Prostate gland (tissue), 2 donors: ENCODE data around the gene ANKFY1. TPM values are rescaled to one million over a fixed set of nuclear protein-coding genes. Genes with fewer than 3 reads are reported as not detected.

ENCODE experiments used
- DNase-seq: peaks from one replicate; pipeline ENCODE4 v3.0.0-alpha.2; 2019; ENCODE audit warnings: low spot score
- H3K27ac ChIP-seq, 2 donors: fragments of 200-600 bp; sonication (generic); 2 replicates each; pipeline ENCODE4 v1.5.1; 2017 to 2019
- H3K27me3 ChIP-seq: fragments of 200-600 bp; sonication (generic); replicated peaks from 2 replicates; pipeline ENCODE4 v1.5.1; 2019; ENCODE audit not compliant: insufficient read depth
- H3K36me3 ChIP-seq, 2 donors: fragments of 200-600 bp; sonication (generic); 1 replicate in 1 of 2; 2 replicates in 1 of 2; pipeline versions ENCODE4 v1.5.1 to v1.8.1; 2017 to 2019
- H3K4me1 ChIP-seq: fragments of 200-600 bp; sonication (generic); replicated peaks from 2 replicates; pipeline ENCODE4 v1.5.1; 2019
- H3K4me3 ChIP-seq, 2 donors: fragments of 200-600 bp; sonication (generic); 2 replicates each; pipeline ENCODE4 v1.5.1; 2017 to 2019
- H3K9me3 ChIP-seq: fragments of 200-600 bp; sonication (generic); 2 replicates; pipeline ENCODE4 v1.5.1; 2017
- POLR2A ChIP-seq: fragments of 450-650 bp; IDR thresholded peaks from one replicate; pipeline ENCODE4 v1.6.1; 2016; ENCODE audit warnings: antibody characterized with exemption, mild to moderate bottlenecking
- POLR2AphosphoS5 ChIP-seq: sonication (generic); formaldehyde crosslinking; IDR thresholded peaks from one replicate; pipeline ENCODE4 v1.6.1; 2017; ENCODE audit warnings: antibody characterized with exemption
- WGBS: methylation state at CpG from one replicate; pipeline ENCODE4 v1.1.5; 2018; 5-methylcytosine and 5-hydroxymethylcytosine counted together
- intact Hi-C: fragments of 100-400 bp; cut with DNase I; formaldehyde crosslinking; loops from one replicate; pipeline ENCODE4 v1.14.2; 2022
- total RNA-seq, 2 donors: library from RNA; depleted of rRNA; stranded (reverse); fragments of >200 nt; gene quantifications; one replicate each; pipeline ENCODE4 v1.1.0, GENCODE V29; 2016
- TF ChIP-seq, protein P1 (sequence below), 4 experiments: fragments of 200-600 bp in 2 of 4; fragments of 450-650 bp in 2 of 4; sonication (generic) in 2 of 4; IDR thresholded peaks; 1 replicate in 3 of 4; 2 replicates in 1 of 4; pipeline ENCODE4 v1.5.1; 2016 to 2019; ENCODE audit warnings: antibody characterized with exemption in 4 of 4, mild to moderate bottlenecking in 2 of 4, moderate library complexity in 2 of 4

Gene ANKFY1
- total RNA-seq, 2 donors from 2014 or later, result 35.2 to 46.0 TPM

DNA sequence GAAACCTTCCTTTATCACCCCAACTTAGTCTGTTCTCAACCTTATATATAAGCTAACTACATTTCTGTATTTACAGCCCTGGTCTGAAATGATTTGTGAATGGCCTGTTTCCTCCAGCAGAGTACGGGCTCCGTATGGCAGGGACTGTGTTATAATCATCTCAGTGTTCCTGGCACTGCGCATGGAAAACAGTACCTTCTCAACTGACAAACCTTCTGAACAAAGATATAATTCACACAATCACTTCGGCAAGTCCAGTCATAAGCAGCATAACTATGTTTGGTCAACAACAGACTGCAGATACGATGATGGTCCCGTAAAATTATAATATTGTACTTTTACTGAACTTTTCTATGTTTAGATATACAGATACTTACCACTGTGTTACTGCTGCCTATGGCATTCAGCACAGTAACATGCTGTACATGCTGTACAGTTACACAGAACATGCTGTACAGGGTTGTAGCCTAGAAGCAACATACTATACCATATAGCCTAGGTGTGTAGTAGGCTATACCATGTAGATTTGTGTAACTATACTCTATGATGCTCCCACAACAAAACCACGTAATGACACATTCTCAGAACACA, 30.0 kb downstream of the ANKFY1 start:
- Histone ChIP-seq H3K4me1 (peaks cover 5% of the 10 kb centered on the region), H3K27me3 (no peaks in the 10 kb centered on the region)

DNA sequence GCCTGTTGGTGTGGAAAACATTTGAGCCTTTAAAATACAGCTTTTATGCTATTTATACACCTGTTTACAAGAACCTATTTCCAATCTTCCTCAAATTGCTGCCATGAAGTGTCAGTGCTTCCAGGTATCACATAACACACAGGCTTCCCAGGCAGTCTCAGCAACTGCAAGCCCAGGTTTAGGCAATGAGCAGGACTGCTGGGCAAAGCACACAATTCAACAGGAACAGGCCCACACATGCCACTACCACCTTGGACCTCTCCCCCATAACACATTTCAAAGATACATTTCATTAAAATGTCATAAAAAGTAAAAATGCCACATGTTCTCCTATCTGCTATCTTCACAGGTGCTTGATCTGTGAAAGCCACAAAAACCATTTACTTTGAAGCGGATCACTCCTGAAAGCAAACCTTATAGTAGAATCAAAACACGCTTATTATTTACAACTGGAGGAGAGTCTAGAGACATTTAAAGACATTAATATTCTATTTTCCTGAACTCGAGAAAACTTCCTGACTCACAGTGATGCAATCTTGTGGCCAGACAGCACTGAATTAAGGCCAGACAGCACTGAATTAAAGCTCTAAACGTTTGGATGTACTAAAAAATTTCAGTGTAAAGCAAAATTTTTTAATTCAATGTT, 31.5 kb downstream of the ANKFY1 start:
- 45% methylated on average over 4 of the region's 4 CpGs for WGBS
- Histone ChIP-seq H3K27ac (peak overlapping the region; percentile 70 to 74), H3K4me3 (no peak overlapping the region), H3K27me3 (no peaks in the 10 kb centered on the region), H3K4me1 (peaks cover 5% of the 10 kb centered on the region), H3K9me3 (no peaks in the 10 kb centered on the region), H3K36me3 (no peaks in the 10 kb centered on the region)
- DNase-seq, result peak; percentile 52
- TF ChIP-seq, protein P1, sequence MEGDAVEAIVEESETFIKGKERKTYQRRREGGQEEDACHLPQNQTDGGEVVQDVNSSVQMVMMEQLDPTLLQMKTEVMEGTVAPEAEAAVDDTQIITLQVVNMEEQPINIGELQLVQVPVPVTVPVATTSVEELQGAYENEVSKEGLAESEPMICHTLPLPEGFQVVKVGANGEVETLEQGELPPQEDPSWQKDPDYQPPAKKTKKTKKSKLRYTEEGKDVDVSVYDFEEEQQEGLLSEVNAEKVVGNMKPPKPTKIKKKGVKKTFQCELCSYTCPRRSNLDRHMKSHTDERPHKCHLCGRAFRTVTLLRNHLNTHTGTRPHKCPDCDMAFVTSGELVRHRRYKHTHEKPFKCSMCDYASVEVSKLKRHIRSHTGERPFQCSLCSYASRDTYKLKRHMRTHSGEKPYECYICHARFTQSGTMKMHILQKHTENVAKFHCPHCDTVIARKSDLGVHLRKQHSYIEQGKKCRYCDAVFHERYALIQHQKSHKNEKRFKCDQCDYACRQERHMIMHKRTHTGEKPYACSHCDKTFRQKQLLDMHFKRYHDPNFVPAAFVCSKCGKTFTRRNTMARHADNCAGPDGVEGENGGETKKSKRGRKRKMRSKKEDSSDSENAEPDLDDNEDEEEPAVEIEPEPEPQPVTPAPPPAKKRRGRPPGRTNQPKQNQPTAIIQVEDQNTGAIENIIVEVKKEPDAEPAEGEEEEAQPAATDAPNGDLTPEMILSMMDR (IDR thresholded peaks at IDR 0.05), result no peak
- no peak for TF ChIP-seq POLR2AphosphoS5
- TF ChIP-seq POLR2A, result no peak
- intact Hi-C loops, result no loop called here

More for the DNA sequence above, 30.0 kb downstream of the ANKFY1 start:
- 56% methylated on average over 7 of the region's 7 CpGs for WGBS
- peak; percentile 20 for DNase-seq
- H3K36me3 ChIP-seq, result no peaks in the 10 kb centered on the region
- H3K9me3 ChIP-seq, result no peaks in the 10 kb centered on the region
- intact Hi-C loops, result no loop called here
- H3K27ac ChIP-seq, result peak overlapping the region in 1 of 2 donors; percentile 46
- peak; percentile 46 for TF ChIP-seq POLR2AphosphoS5
- TF ChIP-seq POLR2A, result no peak
- no peak overlapping the region for H3K4me3 ChIP-seq

- Histone ChIP-seq H3K4me3 (no peak overlapping the region), H3K36me3 (no peaks in the 10 kb centered on the region), H3K27me3 (no peaks in the 10 kb centered on the region), H3K27ac (peak overlapping the region; percentile 70 to 74), H3K9me3 (no peaks in the 10 kb centered on the region), H3K4me1 (peaks cover 5% of the 10 kb centered on the region)
- intact Hi-C loops, result no loop called here
- WGBS, result 20% methylated on average over 8 of the region's 8 CpGs
- peak; percentile 72 for DNase-seq
- TF ChIP-seq POLR2A (no peak), POLR2AphosphoS5 (peak; percentile 96)
- TF ChIP-seq, protein P1 (IDR thresholded peaks at IDR 0.05), result no peak
Measured at GRCh38 chr17:4229627-4230541, 33.9 kb downstream of the ANKFY1 start.

DNA sequence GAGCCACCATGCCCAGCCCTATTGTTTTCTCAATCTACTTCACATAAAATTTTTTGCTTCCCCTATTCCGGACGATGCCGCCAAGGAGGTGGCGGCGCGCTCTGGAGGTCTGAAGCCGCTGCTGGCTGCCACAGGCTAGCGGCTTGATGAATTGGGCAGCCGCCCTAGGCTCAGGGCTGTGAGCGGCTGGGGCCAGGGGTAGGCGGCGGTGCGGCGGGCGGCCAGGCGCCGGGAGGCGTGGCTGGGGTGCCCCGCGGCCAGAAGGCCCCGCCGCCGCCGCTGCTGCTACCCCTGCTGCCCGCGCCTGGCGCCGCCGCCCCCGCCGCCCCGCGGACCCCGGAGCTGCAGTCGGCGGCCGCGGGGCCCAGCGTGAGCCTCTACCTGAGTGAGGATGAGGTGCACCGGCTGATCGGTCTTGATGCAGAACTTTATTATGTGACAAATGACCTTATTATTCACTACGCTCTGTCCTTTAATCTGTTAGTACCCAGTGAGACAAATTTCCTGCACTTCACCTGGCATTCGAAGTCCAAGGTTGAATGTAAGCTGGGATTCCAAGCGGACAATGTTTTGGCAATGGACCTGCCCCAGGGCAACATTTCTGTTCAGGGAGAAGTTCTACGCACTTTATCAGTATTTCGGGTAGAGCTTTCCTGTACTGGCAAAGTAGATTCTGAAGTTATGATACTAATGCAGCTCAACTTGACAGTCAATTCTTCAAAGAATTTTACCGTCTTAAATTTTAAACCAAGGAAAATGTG, 41.7 kb downstream of the ANKFY1 start:
- no peak for DNase-seq
- H3K9me3 ChIP-seq, result no peaks in the 10 kb centered on the region
- no peak overlapping the region for H3K27ac ChIP-seq
- no peaks in the 10 kb centered on the region for H3K27me3 ChIP-seq
- no peak overlapping the region for H3K4me3 ChIP-seq
- intact Hi-C loops, result loop anchor here (5.0 kb wide), 1 partner anchor 40 kb away; the partner anchor contains the start of gene ANKFY1
- no peaks in the 10 kb centered on the region for H3K36me3 ChIP-seq
- TF ChIP-seq, protein P1 (IDR thresholded peaks at IDR 0.05), result no peak
- TF ChIP-seq POLR2A (no peak), POLR2AphosphoS5 (no peak)
- H3K4me1 ChIP-seq, result no peaks in the 10 kb centered on the region
- WGBS, result 97% methylated on average over 47 of the region's 47 CpGs
